HepG2 (cell line): ENCODE results near the gene HACD2.

Experiments used
- ARHGAP35 ChIP-seq: sonication (generic); formaldehyde crosslinking; IDR thresholded peaks from 2 replicates; pipeline ENCODE4 v1.9.0; 2022; ENCODE audit warnings: mild to moderate bottlenecking, inconsistent platforms, moderate library complexity, missing genetic modification reagents, borderline replicate concordance
- ARNT ChIP-seq: fragments of 450-650 bp; IDR thresholded peaks from 2 replicates; pipeline ENCODE4 v1.6.1; 2017
- CBFB ChIP-seq: sonication (generic); formaldehyde crosslinking; IDR thresholded peaks from 2 replicates; pipeline ENCODE4 v1.4.0; 2020; ENCODE audit warnings: missing genetic modification reagents
- CTCF ChIP-seq: sonication (generic); formaldehyde crosslinking; IDR thresholded peaks from 2 replicates; pipeline ENCODE4 v1.5.0; 2020; ENCODE audit warnings: mild to moderate bottlenecking, missing genetic modification reagents, moderate library complexity
- EED ChIP-seq: sonication (generic); formaldehyde crosslinking; IDR thresholded peaks from 2 replicates; pipeline ENCODE4 v1.5.0; 2020; ENCODE audit warnings: mild to moderate bottlenecking, missing genetic modification reagents
- HHEX ChIP-seq: IDR thresholded peaks from 2 replicates; pipeline ENCODE4 v1.6.1; 2016; ENCODE audit warnings: control low read depth
- JUN ChIP-seq: sonication (generic); formaldehyde crosslinking; IDR thresholded peaks from 2 replicates; pipeline ENCODE4 v1.4.0; 2020; ENCODE audit warnings: mild to moderate bottlenecking, missing genetic modification reagents
- NFYB ChIP-seq: sonication (generic); formaldehyde crosslinking; IDR thresholded peaks from 2 replicates; pipeline ENCODE4 v1.4.0; 2020; ENCODE audit warnings: missing genetic modification reagents
- POLR2AphosphoS5 ChIP-seq: IDR thresholded peaks from 2 replicates; pipeline ENCODE4 v1.6.1; 2012; ENCODE audit warnings: low read depth, low read length
- SIN3B ChIP-seq: fragments of 150-350 bp; IDR thresholded peaks from 2 replicates; pipeline ENCODE4 v1.6.1; 2014; ENCODE audit warnings: low read length
- ZNF552 ChIP-seq: sonication (generic); formaldehyde crosslinking; IDR thresholded peaks from 2 replicates; pipeline ENCODE4 v1.9.0; 2022; ENCODE audit warnings: missing genetic modification reagents, mild to moderate bottlenecking, borderline replicate concordance
- TF ChIP-seq, protein P1 (sequence below): sonication (generic); formaldehyde crosslinking; IDR thresholded peaks from 2 replicates; pipeline ENCODE4 v1.4.0; 2020; ENCODE audit warnings: missing genetic modification reagents, borderline replicate concordance

- TF ChIP-seq HHEX (no peak), NFYB (CRISPR knock-in tag) (no peak), CTCF (no peak), SIN3B (no peak), JUN (CRISPR knock-in tag) (no peak), EED (CRISPR knock-in tag) (no peak), ARHGAP35 (CRISPR knock-in tag) (no peak), ARNT (no peak), POLR2AphosphoS5 (no peak), ZNF552 (CRISPR knock-in tag) (no peak), CBFB (CRISPR knock-in tag) (no peak)
- TF ChIP-seq, protein P1, sequence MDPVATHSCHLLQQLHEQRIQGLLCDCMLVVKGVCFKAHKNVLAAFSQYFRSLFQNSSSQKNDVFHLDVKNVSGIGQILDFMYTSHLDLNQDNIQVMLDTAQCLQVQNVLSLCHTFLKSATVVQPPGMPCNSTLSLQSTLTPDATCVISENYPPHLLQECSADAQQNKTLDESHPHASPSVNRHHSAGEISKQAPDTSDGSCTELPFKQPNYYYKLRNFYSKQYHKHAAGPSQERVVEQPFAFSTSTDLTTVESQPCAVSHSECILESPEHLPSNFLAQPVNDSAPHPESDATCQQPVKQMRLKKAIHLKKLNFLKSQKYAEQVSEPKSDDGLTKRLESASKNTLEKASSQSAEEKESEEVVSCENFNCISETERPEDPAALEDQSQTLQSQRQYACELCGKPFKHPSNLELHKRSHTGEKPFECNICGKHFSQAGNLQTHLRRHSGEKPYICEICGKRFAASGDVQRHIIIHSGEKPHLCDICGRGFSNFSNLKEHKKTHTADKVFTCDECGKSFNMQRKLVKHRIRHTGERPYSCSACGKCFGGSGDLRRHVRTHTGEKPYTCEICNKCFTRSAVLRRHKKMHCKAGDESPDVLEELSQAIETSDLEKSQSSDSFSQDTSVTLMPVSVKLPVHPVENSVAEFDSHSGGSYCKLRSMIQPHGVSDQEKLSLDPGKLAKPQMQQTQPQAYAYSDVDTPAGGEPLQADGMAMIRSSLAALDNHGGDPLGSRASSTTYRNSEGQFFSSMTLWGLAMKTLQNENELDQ (CRISPR knock-in tag), result no peak
Measured at GRCh38 chr3:123610331-123610730, 25.5 kb upstream of the HACD2 start.
